ENCODE measurements around the gene LYL1.

The LYL1 gene

GRCh38 chr19:13079542-13079986, 23.1 kb downstream of the LYL1 start:
- H3K4me3 ChIP-seq (ENCODE audit: low read depth, low read length): no peak overlapping the region
- in situ Hi-C loops (cut with HindIII; ENCODE audit: low sequenced_read_pairs): no loop called here
- DNase-seq (ENCODE audit: low read depth, low spot score): peak; percentile 76
- TF ChIP-seq CTCF (IDR thresholded peaks at IDR 0.05; ENCODE audit: low read depth, low read length): no peak

- in situ Hi-C loops (cut with HindIII; ENCODE audit: low sequenced_read_pairs): no loop called here
- DNase-seq (ENCODE audit: low read depth, low spot score): no peak
- no peak overlapping the region for H3K4me3 ChIP-seq (ENCODE audit: low read depth, low read length)
- TF ChIP-seq CTCF (IDR thresholded peaks at IDR 0.05; ENCODE audit: low read depth, low read length): no peak
These were observed 23.6 kb downstream of the LYL1 start for GRCh38 chr19:13078897-13079541.

- no peak for DNase-seq (ENCODE audit: low read depth, low spot score)
These were observed 24.3 kb downstream of the LYL1 start for GRCh38 chr19:13078381-13078780.

GRCh38 chr19:13077240-13077639, 25.4 kb downstream of the LYL1 start:
- no peak overlapping the region for H3K4me3 ChIP-seq (ENCODE audit: low read depth, low read length)
- in situ Hi-C loops (cut with HindIII; ENCODE audit: low sequenced_read_pairs): no loop called here
- TF ChIP-seq CTCF (IDR thresholded peaks at IDR 0.05; ENCODE audit: low read depth, low read length): no peak
- no peak for DNase-seq (ENCODE audit: low read depth, low spot score)

More at GRCh38 chr19:13078381-13078780, 24.3 kb downstream of the LYL1 start:
- TF ChIP-seq CTCF (IDR thresholded peaks at IDR 0.05; ENCODE audit: low read depth, low read length): no peak
- no peak overlapping the region for H3K4me3 ChIP-seq (ENCODE audit: low read depth, low read length)
- in situ Hi-C loops (cut with HindIII; ENCODE audit: low sequenced_read_pairs): no loop called here

- DNase-seq (ENCODE audit: low read depth, low spot score): no peak
- in situ Hi-C loops (cut with HindIII; ENCODE audit: low sequenced_read_pairs): no loop called here
- no peak for TF ChIP-seq CTCF (IDR thresholded peaks at IDR 0.05; ENCODE audit: low read depth, low read length)
- no peak overlapping the region for H3K4me3 ChIP-seq (ENCODE audit: low read depth, low read length)
These were observed 25.9 kb downstream of the LYL1 start for GRCh38 chr19:13076787-13077186.

- in situ Hi-C loops (cut with HindIII; ENCODE audit: low sequenced_read_pairs): no loop called here
- no peak overlapping the region for H3K4me3 ChIP-seq (ENCODE audit: low read depth, low read length)
These were observed 26.3 kb downstream of the LYL1 start for GRCh38 chr19:13076320-13076719.

More at GRCh38 chr19:13076320-13076719, 26.3 kb downstream of the LYL1 start:
- TF ChIP-seq CTCF (IDR thresholded peaks at IDR 0.05; ENCODE audit: low read depth, low read length): no peak
- DNase-seq (ENCODE audit: low read depth, low spot score): no peak

All from astrocyte of the spinal cord (primary cell).